Myocyte (in vitro differentiated cells): ENCODE measurements around the gene ALMS1. TPM values are rescaled to one million over a fixed set of nuclear protein-coding genes. Genes with fewer than 3 reads are reported as not detected.
A peak's percentile ranks its signal among the peaks of the same experiment; 100 is the strongest.
"Not testable (repeated sequence)": the region's sequence is repeated elsewhere in the genome, so short reads cannot be mapped to it uniquely, and the experiment has no call there.

Source experiments
- DNase-seq: peaks from one replicate; pipeline ENCODE4 v3.0.0-alpha.2; 2012; ENCODE audit warnings: low read depth
- total RNA-seq: library from RNA; depleted of rRNA; stranded (reverse); fragments of >200 nt; gene quantifications from 2 replicates; pipeline ENCODE4 v1.2.3, GENCODE V29; 2014

Gene ALMS1
- total RNA-seq, 1 donor from 2014 or later, result 18.4 TPM

- DNase-seq, result no peak
Measured at GRCh38 chr2:73614997-73615396, 229.4 kb downstream of the ALMS1 start.

GRCh38 chr2:73619925-73620324 is 234.3 kb downstream of the ALMS1 start:
- not testable (repeated sequence) for DNase-seq

- not testable (repeated sequence) for DNase-seq
Measured at GRCh38 chr2:73624036-73624435, 238.4 kb downstream of the ALMS1 start.

GRCh38 chr2:73624625-73625024 is 239.0 kb downstream of the ALMS1 start:
- not testable (repeated sequence) for DNase-seq

- not testable (repeated sequence) for DNase-seq
Measured at GRCh38 chr2:73626237-73626636, 240.6 kb downstream of the ALMS1 start.

GRCh38 chr2:73628493-73628892 is 242.9 kb downstream of the ALMS1 start:
- not testable (repeated sequence) for DNase-seq

GRCh38 chr2:73630662-73631266 is 245.1 kb downstream of the ALMS1 start:
- not testable (repeated sequence) for DNase-seq

GRCh38 chr2:73636977-73637376 is 251.3 kb downstream of the ALMS1 start:
- not testable (repeated sequence) for DNase-seq

GRCh38 chr2:73638429-73638828 is 252.8 kb downstream of the ALMS1 start:
- DNase-seq, result no peak

GRCh38 chr2:73640511-73640911 is 254.9 kb downstream of the ALMS1 start:
- peak; percentile 25 for DNase-seq

GRCh38 chr2:73640946-73641766 is 255.5 kb downstream of the ALMS1 start:
- no peak for DNase-seq

GRCh38 chr2:73641767-73642062 is 256.1 kb downstream of the ALMS1 start:
- no peak for DNase-seq

GRCh38 chr2:73642338-73643018 is 256.8 kb downstream of the ALMS1 start, which contains the start of gene NAT8:
NAT8 (minus strand) TSS chr2:73642422; CDS start chr2:73641628, 794 bp downstream.
- DNase-seq, result peak; percentile 2

- not testable (repeated sequence) for DNase-seq
Measured at GRCh38 chr2:73647690-73648089, 262.1 kb downstream of the ALMS1 start.

GRCh38 chr2:73651591-73652230 is 266.1 kb downstream of the ALMS1 start:
- DNase-seq, result no peak

- no peak for DNase-seq
Measured at GRCh38 chr2:73652348-73652747, 266.7 kb downstream of the ALMS1 start.

- no peak for DNase-seq
Measured at GRCh38 chr2:73654175-73654574, 268.5 kb downstream of the ALMS1 start.
